ENCODE results near the gene LPXN. TPM values are rescaled to one million over a fixed set of nuclear protein-coding genes. Genes with fewer than 3 reads are reported as not detected.

LPXN gene
- total RNA-seq, 1 donor from 2014 or later = 4.8 TPM

GRCh38 chr11:58561394-58562098 is 14.1 kb downstream of the LPXN start:
- no peaks in the 10 kb centered on the region for H3K9me3 Mint-ChIP-seq (ENCODE audit: low read depth)
- no peaks in the 10 kb centered on the region for H3K4me1 Mint-ChIP-seq (ENCODE audit: low read depth)
- H3K4me3 Mint-ChIP-seq (ENCODE audit: unreplicated experiment) = no peak overlapping the region
- TF ChIP-seq CTCF (IDR thresholded peaks at IDR 0.05) = no peak
- H3K27me3 Mint-ChIP-seq (ENCODE audit: low read depth) = no peaks in the 10 kb centered on the region
- H3K36me3 Mint-ChIP-seq (ENCODE audit: low read depth) = peaks cover 12% of the 10 kb centered on the region
- DNase-seq (ENCODE audit: low spot score) = no peak
- no peak overlapping the region for H3K27ac Mint-ChIP-seq (ENCODE audit: unreplicated experiment)

GRCh38 chr11:58560842-58561241 is 14.8 kb downstream of the LPXN start:
- peaks cover 12% of the 10 kb centered on the region for H3K36me3 Mint-ChIP-seq (ENCODE audit: low read depth)
- no peak for DNase-seq (ENCODE audit: low spot score)
- no peaks in the 10 kb centered on the region for H3K9me3 Mint-ChIP-seq (ENCODE audit: low read depth)
- no peak overlapping the region for H3K4me3 Mint-ChIP-seq (ENCODE audit: unreplicated experiment)
- H3K27ac Mint-ChIP-seq (ENCODE audit: unreplicated experiment) = no peak overlapping the region
- H3K4me1 Mint-ChIP-seq (ENCODE audit: low read depth) = no peaks in the 10 kb centered on the region
- no peaks in the 10 kb centered on the region for H3K27me3 Mint-ChIP-seq (ENCODE audit: low read depth)
- TF ChIP-seq CTCF (IDR thresholded peaks at IDR 0.05) = no peak

GRCh38 chr11:58549644-58550043 is 26.0 kb downstream of the LPXN start:
- no peak overlapping the region for H3K4me3 Mint-ChIP-seq (ENCODE audit: unreplicated experiment)
- H3K36me3 Mint-ChIP-seq (ENCODE audit: low read depth) = peaks cover 51% of the 10 kb centered on the region
- DNase-seq (ENCODE audit: low spot score) = no peak

GRCh38 chr11:58546841-58547240 is 28.8 kb downstream of the LPXN start:
- H3K4me1 Mint-ChIP-seq (ENCODE audit: low read depth) = no peaks in the 10 kb centered on the region
- no peak for TF ChIP-seq CTCF (IDR thresholded peaks at IDR 0.05)
- H3K27me3 Mint-ChIP-seq (ENCODE audit: low read depth) = no peaks in the 10 kb centered on the region
- no peak overlapping the region for H3K27ac Mint-ChIP-seq (ENCODE audit: unreplicated experiment)
- peaks cover 41% of the 10 kb centered on the region for H3K36me3 Mint-ChIP-seq (ENCODE audit: low read depth)
- peaks cover 5% of the 10 kb centered on the region for H3K9me3 Mint-ChIP-seq (ENCODE audit: low read depth)
- no peak overlapping the region for H3K4me3 Mint-ChIP-seq (ENCODE audit: unreplicated experiment)
- DNase-seq (ENCODE audit: low spot score) = no peak

More at GRCh38 chr11:58549644-58550043, 26.0 kb downstream of the LPXN start:
- no peak for TF ChIP-seq CTCF (IDR thresholded peaks at IDR 0.05)
- Mint-ChIP-seq H3K9me3 (ENCODE audit: low read depth) (peaks cover 5% of the 10 kb centered on the region), H3K27me3 (ENCODE audit: low read depth) (no peaks in the 10 kb centered on the region), H3K4me1 (ENCODE audit: low read depth) (no peaks in the 10 kb centered on the region), H3K27ac (ENCODE audit: unreplicated experiment) (no peak overlapping the region)

- Mint-ChIP-seq H3K27ac (ENCODE audit: unreplicated experiment) (no peak overlapping the region), H3K36me3 (ENCODE audit: low read depth) (peaks cover 40% of the 10 kb centered on the region), H3K4me1 (ENCODE audit: low read depth) (no peaks in the 10 kb centered on the region), H3K9me3 (ENCODE audit: low read depth) (peaks cover 7% of the 10 kb centered on the region), H3K27me3 (ENCODE audit: low read depth) (no peaks in the 10 kb centered on the region), H3K4me3 (ENCODE audit: unreplicated experiment) (no peak overlapping the region)
- no peak for DNase-seq (ENCODE audit: low spot score)
- no peak for TF ChIP-seq CTCF (IDR thresholded peaks at IDR 0.05)
These were observed 43.8 kb downstream of the LPXN start for GRCh38 chr11:58531865-58532341.
